ENCODE measurements around the gene ACO1.

Gene ACO1

GRCh38 chr9:32384002-32384363, 460 bp upstream of the ACO1 start:
- DNase-seq = no peak

- DNase-seq = no peak
Observed at GRCh38 chr9:32385152-32385884, 875 bp downstream of the ACO1 start.

- DNase-seq = no peak
Observed at GRCh38 chr9:32385885-32386283, 1.4 kb downstream of the ACO1 start.

- DNase-seq = no peak
Observed at GRCh38 chr9:32387256-32387655, 2.8 kb downstream of the ACO1 start.

- DNase-seq = no peak
Observed at GRCh38 chr9:32389365-32389764, 4.9 kb downstream of the ACO1 start.

GRCh38 chr9:32393911-32394310, 9.5 kb downstream of the ACO1 start:
- no peak for DNase-seq

GRCh38 chr9:32394381-32395049, 10.1 kb downstream of the ACO1 start:
- DNase-seq = no peak

- DNase-seq = no peak
Observed at GRCh38 chr9:32395510-32396216, 11.2 kb downstream of the ACO1 start.

- no peak for DNase-seq
Observed at GRCh38 chr9:32398207-32398606, 13.8 kb downstream of the ACO1 start.

- DNase-seq = no peak
Observed at GRCh38 chr9:32399110-32399815, 14.8 kb downstream of the ACO1 start.

GRCh38 chr9:32401488-32401887, 17.0 kb downstream of the ACO1 start:
- no peak for DNase-seq

GRCh38 chr9:32403567-32404260, 19.3 kb downstream of the ACO1 start:
- no peak for DNase-seq

GRCh38 chr9:32404402-32404801, 20.0 kb downstream of the ACO1 start:
- no peak for DNase-seq

- DNase-seq = no peak
Observed at GRCh38 chr9:32404856-32405255, 20.4 kb downstream of the ACO1 start.

GRCh38 chr9:32405506-32405905, 21.1 kb downstream of the ACO1 start:
- no peak for DNase-seq

GRCh38 chr9:32406046-32406445, 21.6 kb downstream of the ACO1 start:
- no peak for DNase-seq

GRCh38 chr9:32411753-32412152, 27.3 kb downstream of the ACO1 start:
- no peak for DNase-seq

GRCh38 chr9:32412440-32412839, 28.0 kb downstream of the ACO1 start:
- no peak for DNase-seq

GRCh38 chr9:32413424-32413823, 29.0 kb downstream of the ACO1 start:
- no peak for DNase-seq

- no peak for DNase-seq
Observed at GRCh38 chr9:32414856-32415255, 30.4 kb downstream of the ACO1 start.

GRCh38 chr9:32419921-32420320, 35.5 kb downstream of the ACO1 start:
- no peak for DNase-seq

GRCh38 chr9:32422237-32422806, 37.9 kb downstream of the ACO1 start:
- DNase-seq = no peak

GRCh38 chr9:32423371-32423770, 38.9 kb downstream of the ACO1 start:
- no peak for DNase-seq
